GM18951 (cell line): ENCODE measurements around the gene ZC3H18.

Source experiments
- POLR2A ChIP-seq: IDR thresholded peaks from 4 replicates; pipeline ENCODE4 v1.6.1; 2011; ENCODE audit warnings: mild to moderate bottlenecking; ENCODE audit not compliant: insufficient read length, insufficient read depth; ENCODE audit errors: extremely low read depth
- in situ Hi-C: fragments of 300-500 bp; cut with MboI; formaldehyde crosslinking; loops from one replicate; pipeline ENCODE4 v1.12.0; 2022; ENCODE audit warnings: low sequenced_read_pairs, mixed read lengths, inconsistent platforms; ENCODE audit not compliant: unreplicated experiment

Gene ZC3H18

DNA sequence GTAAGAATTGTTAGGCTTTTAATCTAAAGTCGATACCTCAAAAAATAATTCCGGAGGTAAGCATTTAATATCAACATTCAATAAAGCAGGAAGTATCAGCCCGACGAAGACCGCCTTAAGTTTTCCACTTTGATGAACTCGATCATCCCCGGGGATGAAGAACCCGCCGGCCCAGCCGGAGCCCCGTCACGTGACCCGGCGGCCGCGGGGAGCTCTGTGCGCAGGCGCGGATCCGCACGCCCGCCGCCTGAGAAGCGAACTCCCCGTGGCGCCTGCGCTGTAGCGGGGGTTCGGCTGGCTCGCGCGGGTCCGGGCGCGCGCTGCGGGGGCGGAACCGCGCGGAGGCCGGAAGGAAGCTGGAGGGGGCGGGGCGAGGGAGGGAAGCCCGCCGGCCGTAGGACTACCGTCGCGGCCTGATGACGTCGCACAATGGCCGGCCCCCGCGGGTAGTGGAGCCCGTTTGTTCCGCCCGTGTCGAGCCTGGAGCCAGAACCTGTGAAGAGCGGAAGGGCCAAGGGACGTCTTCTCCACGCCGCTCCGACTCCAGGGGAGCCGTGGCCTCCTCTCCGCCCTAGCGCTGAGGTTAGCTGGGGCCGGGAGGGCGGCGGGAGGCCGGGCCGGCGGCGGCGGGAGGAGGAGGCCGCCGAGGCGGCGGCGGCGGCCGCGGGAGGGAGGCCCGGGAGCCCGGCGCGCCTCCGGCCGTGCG is at the start of gene ZC3H18:
Gene ZC3H18, plus strand, starts transcription at position 419 of the 706 bp plus-strand sequence. CDS start 6,721 bp downstream, outside the sequence.
- TF ChIP-seq POLR2A, result peak; percentile 87
- in situ Hi-C loops, result loop anchor here (25.0 kb wide), 1 partner anchor 383 kb away; no protein-coding TSS in a partner anchor

DNA sequence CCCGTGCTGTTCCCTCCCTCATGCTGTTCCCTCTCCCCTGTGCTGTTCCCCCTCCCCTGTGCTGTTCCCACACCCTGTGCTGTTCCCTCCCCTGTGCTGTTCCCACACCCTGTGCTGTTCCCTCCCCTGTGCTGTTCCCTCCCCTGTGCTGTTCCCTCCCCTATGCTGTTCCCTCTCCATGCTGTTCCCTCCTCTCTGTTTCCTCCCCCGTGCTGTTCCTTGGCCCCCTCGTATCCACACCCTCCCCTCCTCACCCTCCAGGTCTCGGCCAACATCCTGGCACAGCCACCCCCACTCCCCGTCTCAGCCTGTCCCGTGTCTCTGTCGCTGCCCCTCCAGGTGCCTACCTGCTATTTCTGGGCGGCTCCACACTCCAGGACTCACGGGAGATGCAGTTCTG is 48.5 kb upstream of the ZC3H18 start:
- in situ Hi-C loops, result loop anchor here (10.0 kb wide), 1 partner anchor 67 kb away; the partner anchor contains the start of gene ZFPM1
- TF ChIP-seq POLR2A, result no peak

DNA sequence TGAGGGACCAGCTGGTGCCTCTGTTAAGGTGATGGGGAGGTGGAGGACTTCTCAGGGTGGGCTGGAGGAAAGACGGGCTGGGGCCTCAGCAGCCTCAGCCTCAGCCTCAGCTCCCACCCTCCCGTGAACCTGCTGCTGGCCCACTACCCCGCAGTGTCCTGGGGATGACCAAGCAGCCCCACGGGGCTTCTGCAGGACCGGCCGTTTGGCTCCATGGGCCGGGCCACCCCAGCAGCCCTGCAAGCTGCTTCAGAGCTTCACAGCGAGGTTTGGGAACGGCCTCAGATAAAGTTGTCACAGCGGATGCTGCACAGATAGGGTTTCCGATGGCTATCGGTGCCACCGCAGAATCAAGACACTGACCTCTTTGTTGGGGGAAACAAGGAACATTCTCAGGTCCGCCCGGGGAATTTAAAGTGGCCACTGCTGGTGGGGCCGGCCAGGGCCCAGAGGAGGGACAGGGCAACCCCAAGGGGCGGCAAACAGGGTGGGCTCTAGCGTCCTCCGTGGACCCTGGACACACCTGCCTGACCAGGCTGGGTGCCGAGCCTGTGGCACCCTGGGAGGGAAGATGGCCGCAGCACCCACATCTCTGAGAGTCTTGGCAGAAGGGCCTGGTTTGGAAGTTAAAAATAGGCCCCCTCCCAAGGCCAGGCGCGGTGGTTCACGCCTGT is 47.8 kb upstream of the ZC3H18 start:
- in situ Hi-C loops, result loop anchor here (10.0 kb wide), 1 partner anchor 68 kb away; the partner anchor contains the start of gene ZFPM1
- no peak for TF ChIP-seq POLR2A

DNA sequence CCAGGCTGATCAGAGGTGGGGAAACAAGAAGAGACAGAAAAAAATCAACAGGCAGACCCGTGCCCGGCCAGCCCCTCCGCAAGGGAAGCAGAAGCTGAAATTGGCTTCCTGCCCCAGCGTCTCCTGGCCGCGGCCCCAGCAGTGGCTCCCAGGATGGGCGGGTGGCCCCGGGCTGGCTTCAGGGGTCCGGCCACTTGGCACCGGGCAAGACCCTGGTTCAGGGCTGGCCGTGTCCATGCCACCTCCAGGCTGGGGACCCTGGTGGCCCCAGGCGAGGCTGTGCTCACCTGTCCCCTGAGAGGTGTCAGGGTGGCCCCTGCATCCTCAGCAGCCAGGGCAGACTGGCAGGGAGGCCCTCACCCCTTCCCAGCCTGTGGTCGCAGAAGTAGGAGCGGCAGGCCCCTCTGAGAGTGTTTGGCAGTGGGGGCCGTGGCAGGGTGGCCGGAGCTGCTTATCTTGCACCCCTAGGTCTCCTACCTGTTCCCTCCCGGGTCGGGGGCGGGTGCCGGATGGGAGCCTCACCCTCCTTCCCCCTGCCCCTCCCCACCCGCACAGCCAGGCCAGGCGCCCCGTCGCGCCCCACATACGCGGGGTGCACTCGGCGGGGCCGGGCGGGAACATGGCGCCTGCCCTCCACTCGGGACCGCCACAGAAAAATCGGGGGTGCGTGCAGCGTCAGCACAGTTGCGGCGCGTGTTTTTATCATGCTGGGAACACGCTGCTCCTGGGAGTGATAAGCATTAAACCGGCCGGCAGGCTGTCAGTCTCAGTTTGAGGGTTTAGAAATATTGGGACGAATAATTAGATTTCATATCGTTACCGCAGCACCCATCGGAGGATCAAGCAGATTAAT is 46.7 kb upstream of the ZC3H18 start:
- TF ChIP-seq POLR2A, result no peak
- in situ Hi-C loops, result loop anchor here (10.0 kb wide), 1 partner anchor 69 kb away; the partner anchor contains the start of gene ZFPM1

DNA sequence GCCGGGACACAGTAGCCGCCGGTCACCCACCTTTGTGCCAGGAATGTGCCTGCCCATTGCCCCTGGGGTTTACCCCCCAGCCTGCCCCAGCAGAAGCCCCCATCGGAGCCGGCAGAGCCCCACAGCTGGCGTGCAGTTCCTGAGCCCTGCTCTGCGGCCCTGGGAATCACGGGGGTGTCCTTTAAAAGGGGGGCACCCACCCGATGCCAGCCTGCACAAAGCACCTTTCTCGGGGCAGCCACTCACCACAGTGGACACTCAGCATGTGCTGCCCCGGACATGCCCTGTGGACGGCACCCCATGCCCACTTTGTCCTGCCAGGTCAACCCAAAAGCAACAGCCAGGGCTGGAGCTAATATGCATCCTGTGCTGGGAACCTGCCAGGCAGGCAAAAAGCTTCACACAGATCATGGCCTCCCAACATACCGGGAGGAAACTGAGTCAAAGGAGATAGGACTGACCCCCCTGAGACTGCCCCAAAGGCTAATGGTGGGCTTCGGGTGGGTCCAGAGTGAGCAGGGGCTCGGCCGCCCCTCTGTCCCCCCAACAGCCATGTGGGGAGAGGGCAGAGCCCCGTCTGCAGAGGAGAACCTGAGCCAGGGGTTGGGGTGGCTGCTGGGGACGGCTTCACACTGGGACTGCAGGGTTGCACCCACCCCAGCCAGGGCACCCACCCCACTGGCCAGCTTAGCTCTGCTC is 45.8 kb upstream of the ZC3H18 start:
- in situ Hi-C loops, result loop anchor here (10.0 kb wide), 1 partner anchor 70 kb away; the partner anchor contains the start of gene ZFPM1
- TF ChIP-seq POLR2A, result no peak

DNA sequence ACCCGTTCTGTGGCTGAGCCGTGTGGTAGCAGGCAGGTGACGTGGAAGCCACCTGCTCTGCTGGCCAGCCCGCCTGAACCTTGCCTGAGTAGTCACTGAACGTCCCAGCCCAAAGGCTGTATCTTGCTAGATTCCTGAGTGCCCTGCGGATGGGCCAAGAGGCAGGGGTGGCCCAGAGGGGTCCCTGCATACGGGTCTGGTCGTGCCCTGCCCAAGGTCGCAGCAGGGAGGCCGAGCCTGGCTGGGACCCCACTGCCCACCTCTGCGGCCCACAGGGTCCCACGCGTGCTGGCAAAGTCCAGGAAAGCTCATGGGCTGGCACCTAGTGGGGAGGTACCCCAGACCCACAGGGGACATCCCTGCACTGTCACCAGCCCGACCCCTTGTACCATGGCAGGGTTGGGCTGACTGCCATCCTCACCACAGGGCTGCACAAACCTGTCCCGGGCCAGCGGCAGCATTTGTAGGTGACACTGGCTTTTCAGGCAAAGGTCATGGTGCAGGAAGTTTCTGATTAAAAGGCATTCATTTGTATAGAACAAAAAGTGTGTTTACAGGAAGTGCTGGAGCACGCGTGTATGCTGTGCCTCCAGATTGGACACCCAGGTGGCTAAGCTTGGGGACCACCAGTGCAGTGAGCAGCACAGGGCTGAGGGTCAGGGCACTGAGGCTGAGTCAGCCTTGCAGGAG is 45.1 kb upstream of the ZC3H18 start:
- TF ChIP-seq POLR2A, result no peak
- in situ Hi-C loops, result loop anchor here (10.0 to 25.0 kb wide), 2 partner anchors 70 to 563 kb away; partner anchors contain the start of genes BANP and ZFPM1

DNA sequence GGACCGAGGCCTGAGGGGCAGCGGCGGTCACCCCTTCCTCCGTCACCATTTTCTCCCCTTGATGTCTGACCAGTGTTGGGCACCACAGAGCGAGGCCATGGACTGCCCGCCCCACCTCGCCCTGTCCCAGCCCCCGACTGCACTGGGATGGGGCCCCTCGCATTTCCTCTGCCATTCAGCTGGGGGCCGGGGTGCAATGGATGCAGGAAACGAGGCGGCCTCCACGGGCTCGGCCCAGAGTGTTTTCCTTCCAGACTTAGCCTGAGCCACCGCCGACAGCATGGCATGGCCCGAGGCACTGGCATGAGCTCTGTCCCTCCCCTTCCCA is 44.6 kb upstream of the ZC3H18 start:
- in situ Hi-C loops, result loop anchor here (10.0 to 25.0 kb wide), 2 partner anchors 71 to 563 kb away; partner anchors contain the start of genes BANP and ZFPM1
- no peak for TF ChIP-seq POLR2A

DNA sequence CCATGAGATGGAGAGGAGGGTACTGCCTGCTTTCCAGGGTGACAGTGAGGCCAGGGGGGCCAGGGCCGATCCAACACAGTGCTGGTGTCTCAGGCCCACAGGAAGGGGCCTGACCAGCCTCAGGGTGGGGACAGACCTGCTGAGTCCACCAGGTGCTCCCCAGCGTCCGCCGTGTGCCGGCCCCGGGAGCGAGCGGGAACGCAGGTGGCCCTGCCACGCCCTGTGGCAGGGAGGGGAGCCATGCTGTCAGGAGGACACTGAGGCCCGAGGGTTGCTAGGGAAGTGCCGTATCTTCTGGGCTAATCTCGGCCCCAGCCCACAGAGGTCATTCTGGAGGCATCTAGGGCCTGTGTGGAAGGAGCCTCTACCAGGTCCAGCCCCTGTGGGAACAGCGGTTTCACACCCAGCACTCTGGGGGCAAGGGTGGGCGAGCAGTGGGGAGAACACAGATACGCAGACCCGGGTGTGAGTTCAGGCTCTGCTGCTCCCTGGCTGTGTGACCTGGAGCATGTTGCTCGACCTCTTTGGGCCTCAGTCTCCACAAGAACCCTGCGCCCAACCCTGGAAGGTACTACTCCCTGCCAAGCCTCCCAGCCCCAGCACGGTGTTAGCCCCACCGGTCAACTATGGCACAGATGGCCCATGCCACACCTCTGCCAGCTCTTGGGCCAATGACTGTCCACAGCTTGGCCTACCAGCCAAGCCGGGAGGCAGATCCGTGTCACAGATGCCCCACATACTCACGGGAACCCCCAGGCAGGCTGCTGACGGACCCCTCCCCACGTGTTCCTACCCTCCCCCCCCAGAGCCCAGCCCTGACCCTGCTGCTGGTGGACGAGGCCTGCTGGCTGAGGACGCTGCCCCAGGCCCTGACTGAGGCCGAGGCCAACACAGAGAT is 43.9 kb upstream of the ZC3H18 start:
- in situ Hi-C loops, result loop anchor here (10.0 to 25.0 kb wide), 2 partner anchors 71 to 564 kb away; partner anchors contain the start of genes BANP and ZFPM1
- no peak for TF ChIP-seq POLR2A

DNA sequence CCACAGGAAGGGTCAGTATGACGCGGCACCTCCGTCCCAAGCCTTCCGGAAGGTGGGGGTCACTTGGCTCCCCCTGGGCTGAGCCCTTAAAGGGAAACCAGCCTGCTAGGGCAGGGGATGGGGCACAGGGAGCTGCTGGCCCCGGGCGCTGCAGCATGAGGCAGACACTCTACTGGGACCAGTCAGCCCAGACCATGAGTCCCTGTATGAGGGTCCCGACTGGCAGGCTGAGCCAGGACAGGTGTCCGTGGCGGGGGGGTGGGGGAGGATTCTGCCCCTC is 43.4 kb upstream of the ZC3H18 start:
- in situ Hi-C loops, result loop anchor here (10.0 to 25.0 kb wide), 2 partner anchors 72 to 565 kb away; partner anchors contain the start of genes BANP and ZFPM1
- no peak for TF ChIP-seq POLR2A

DNA sequence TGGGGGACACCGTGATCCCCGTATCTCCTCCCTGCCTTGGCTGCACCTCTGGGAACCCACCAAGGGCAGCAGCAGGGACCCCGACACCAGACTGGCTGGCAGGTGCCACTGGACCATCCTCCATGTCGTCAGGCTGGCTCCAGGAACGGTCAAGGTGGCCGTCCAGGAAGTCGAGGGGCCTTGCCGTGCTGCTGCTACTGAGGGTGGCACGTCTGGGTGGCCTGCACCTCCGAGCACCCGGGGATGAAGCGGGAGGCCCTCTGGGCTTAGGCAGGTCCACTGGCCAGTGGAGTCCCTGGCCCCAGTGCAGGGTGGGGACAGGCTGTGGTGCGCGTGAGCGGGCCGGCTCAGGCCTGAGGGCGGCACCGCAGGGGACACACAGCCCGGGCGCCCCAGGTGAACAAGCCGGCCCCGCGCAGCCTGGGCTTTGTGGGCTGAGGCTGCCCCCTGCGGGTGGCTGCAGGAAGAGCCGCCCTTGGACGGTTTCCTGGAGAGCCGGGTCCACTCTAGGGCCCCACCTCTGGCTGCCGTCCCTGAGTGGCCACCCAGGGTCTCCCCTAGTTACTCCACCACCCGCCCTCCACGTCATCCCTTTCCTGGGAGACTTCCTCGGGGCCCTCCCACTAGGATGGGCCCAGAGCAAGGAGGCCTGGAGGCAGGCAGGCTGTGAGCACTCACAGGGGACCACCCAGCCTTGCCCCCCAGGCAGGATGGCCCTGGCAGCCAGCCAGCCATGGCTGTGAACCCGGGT is 42.8 kb upstream of the ZC3H18 start:
- TF ChIP-seq POLR2A, result no peak
- in situ Hi-C loops, result loop anchor here (10.0 to 25.0 kb wide), 2 partner anchors 73 to 565 kb away; partner anchors contain the start of genes BANP and ZFPM1
